GM19463 (cell line): ENCODE data around the gene STRIP2.
"Not testable (repeated sequence)": the region's sequence is repeated elsewhere in the genome, so short reads cannot be mapped to it uniquely, and the experiment has no call there.

Experiments used
- ATAC-seq: cut with Tn5 transposase; IDR thresholded peaks from one replicate; pipeline ENCODE4 v1.9.1; 2021; ENCODE audit warnings: mild to moderate bottlenecking, moderate library complexity; ENCODE audit not compliant: unreplicated experiment

STRIP2 gene

DNA sequence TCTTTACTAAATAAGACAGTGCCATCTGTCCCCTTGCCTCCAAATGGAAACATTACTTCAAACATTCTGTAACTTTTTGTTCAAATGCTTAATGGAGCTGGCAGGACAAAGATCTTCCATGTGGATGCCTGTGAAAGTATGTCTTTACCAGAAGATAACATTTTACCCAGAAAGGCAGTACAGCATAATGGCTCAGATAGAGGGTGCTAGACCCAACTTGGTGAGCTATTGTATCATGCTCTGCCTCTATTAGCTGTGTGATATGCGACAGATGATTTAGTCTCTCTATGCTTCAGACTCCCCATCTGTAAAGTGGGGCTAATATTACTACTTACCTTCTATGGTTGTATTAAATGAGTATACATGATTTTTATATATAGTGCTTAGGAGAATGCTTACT lies 59.3 kb downstream of the STRIP2 start:
- no peak for ATAC-seq

DNA sequence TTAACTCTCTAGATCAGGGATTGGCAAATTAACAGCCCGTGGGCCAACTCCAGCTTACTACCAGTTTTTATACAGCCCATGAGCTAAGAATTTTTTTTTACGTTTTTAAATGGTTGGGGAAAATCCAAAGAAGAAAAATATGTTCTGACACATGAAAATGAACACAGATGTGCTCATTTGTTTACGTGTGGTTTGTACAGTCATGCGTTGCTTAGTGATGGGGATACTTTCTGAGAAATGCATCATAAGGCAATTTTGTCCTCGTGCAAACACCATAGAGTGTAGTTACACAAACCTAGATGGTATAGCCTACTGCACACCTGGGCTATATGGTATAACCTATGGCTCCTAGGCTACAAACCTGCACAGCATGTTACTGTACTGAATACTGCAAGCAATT lies 59.8 kb downstream of the STRIP2 start:
- peak; percentile 84 for ATAC-seq

DNA sequence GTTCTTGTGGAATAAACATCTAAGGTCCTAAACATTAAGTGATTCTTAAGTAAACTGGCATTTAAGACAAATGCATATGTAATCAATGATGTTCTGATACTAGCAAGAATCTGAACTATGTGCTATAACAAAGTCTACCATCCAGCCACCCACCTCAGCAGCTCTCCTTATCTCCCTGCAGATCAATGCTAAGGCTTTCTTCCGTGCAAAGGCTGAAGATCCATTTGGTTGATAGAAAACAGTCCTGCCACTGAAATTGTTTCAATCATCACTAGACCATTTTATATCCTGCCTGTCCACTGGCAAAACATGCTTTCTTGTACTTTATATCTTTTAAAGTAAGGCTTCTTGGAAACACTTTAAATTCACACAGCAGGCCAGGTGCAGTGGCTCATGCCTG lies 61.8 kb downstream of the STRIP2 start:
- ATAC-seq = no peak

DNA sequence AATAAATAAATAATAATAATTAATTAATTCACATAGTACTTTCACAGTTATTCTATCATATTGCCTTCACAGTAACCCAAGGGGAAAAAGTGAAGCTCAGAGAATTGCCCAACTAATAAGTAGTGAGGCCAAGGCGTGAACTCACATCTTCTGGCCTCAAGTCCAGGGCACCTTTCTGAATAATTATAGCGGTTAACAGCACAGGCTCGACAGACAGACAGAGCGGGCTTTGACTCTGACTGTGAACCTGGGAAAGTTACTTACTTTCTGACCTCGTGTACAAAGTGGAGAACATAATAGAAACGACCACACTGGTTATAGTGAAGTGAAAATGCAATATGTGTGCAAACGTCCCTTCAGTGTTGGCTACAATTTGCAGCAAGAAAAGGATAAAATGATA lies 62.4 kb downstream of the STRIP2 start:
- ATAC-seq = no peak

DNA sequence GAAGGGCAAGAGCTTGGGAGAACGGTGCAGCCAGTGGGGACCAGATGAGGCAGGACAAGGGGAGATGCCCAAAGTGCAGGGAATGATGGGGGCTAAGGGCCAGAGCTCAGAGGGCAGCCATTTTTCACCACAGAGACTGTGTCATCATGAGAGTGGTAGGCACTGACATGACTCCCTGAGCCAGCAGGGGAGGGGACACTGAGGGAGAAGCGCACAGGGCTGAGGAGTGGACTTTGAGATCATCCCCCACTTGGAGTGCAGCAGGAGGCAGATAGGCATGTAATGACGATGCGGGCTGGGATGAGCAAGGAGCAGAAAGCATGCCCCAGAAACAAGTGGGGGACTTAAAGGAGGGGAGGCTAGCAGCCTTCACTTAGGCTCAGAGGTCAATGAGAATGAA lies 62.9 kb downstream of the STRIP2 start:
- no peak for ATAC-seq

DNA sequence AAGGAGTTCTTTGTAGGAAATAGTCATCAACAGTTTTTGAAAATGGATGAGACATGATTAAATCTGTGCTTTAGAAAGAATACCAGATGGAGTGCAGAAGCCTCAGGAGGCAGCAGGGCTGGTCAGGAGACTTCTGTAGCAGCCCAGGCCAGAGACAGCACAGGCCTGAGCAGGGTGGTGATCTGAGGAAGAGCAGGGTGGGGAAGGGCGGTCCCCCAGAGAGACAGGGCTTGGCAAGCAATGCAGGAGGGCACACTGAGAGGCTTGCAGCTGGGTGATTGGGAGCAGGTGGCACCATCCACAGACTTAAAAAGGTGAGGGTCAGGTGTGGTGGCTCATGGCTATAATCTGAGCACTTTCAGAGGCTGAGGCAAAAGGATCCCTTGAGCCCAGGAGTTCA lies 63.8 kb downstream of the STRIP2 start:
- no peak for ATAC-seq

DNA sequence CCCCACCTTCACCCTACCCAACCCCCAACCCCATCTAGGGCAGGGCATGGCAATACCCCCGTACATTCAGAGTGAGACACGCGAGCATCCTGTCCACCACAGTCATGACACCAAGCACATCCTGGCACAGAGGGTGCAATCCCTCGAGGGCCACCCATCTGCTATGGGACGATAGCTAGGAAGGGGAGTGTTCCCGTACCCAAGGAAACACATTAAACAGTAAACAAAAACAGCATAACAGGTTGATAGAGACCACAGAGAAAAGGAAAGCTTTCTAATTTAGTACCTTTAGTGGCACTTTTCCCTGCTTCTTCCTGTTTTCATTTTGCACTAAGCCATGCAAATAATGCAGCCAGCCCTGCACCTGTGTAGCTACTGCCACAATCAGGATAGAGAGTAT lies 65.8 kb downstream of the STRIP2 start:
- ATAC-seq = no peak

DNA sequence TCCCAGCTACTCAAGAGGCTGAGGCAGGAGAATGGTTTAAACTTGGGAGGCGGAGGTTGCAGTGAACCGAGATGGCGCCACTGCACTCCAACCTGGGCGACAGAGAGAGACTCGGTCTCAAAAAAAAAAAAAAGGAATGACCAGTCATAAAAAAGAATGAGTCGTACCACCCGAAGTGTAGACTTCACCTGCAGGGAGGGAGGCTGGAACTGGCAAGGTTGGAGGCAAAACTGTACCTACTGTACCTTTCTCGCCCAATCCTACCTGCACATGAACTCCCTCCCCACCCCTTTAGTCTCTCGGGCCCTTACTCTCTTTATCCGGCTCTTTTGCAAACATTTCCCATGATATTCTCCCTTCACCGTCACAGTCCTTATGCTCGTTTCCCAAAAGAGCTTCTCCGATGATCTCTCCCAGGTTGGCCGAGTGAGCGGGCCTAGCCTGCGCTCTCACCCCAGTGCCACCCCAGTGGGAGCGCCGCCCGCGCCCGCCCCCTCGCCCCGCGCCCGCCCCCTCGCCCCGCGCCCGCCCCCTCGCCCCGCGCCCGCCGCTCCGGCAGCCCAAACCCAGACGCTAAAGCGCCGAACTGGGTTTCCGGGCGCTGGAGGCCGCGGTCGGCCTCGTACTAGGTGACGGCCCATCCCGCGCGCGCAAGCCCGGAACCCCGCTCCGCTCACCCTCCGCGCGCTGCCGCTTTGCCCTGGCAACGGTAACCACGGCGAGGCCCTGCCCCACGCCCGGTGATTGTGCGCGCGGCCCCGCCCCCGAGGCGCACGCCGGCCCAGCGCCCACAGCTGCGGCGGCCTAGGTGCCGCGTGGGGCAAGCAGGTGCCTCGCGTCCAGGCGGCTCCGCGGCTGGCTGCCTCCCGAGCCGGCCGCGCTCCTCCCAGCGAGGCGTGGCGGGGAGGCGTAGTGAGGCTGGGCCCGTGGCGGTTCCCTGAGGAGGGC lies 67.8 kb downstream of the STRIP2 start, which contains the start of gene SMKR1:
SMKR1 (plus strand) TSS at position 772 of the 948 bp plus-strand sequence. CDS start 294 bp downstream, outside the sequence.
- peak; percentile 83 for ATAC-seq

DNA sequence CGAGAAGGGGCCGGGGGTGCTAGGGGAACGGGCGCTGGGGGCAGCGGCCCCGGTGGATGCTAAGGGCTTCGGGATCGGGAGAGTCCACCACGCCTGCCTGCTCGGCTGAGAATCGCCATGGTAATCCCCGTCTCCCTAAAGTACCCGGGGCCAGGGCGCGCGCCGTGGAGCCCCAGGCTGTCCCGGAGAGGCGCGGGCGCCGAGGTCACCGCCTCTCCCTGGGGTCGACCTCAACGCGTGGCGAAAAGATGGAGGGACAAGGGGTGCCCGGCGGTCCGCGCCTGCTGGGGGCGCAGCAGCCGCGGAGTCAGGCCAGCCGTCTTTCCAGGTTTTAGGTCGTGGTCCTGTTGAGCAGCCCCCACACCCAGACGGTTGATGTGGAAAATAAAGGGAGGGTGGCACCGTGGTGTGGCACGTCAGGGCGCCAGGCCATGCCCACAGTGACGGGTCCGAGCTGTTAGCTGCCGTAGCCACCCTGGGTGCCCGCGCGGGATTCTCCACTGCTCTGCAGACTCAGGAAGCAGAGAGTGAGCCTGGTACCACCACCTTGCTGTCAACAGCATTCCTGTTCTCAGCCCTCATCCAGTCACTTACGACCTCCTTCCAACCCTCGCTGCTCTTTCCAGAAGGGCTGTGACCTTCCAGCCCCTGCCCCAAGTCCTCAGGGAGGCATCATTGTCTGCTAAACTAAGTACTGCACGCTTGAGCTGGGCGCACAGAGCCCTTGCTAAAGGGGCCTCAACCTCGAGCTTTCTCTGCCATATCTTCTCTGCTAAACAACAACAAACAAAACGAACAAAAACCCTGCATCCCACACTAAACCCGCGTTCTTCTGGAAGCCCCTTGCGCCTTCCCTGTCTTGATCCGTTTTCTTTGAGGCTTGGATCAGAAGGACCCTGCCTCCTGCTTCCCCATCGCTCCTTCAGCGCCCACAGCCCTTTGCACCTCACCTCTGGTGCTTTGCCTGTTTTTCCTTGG lies 68.8 kb downstream of the STRIP2 start:
- ATAC-seq = peak; percentile 22

DNA sequence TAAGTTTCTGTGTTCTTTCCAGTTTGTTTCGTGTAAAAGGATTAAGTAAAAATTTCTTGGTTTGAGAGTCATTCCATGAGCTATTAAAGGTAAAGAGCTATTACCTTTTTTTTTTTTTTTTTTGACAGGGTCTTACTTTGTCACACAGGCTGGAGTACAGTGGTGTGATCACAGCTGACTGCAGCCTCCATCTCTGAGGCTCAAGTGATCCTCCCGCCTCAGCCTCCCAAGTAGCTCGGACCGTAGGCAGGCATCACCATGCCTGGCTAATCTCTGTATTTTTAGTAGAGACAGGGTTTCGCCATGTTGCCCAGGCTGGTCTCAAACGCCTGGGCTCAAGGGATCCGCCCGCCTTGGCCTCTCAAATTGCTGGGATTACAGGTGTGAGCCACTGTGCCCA lies 69.5 kb downstream of the STRIP2 start:
- no peak for ATAC-seq

DNA sequence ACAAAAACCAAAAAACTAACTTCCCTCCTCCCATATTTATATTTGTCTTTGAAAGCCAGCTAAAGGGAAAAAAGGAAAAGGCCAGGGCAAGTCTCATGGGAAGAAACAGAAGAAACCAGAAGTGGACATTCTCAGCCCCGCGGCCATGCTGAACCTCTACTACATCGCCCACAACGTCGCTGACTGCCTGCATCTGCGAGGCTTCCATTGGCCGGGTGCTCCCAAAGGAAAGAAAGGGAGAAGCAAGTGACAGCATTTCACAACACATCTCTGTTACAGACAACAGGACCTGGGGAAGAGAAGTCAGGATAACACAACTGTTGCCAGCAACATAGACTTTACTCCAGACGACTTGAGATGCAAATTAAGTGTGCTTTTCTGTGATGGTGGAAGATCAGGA lies 78.0 kb downstream of the STRIP2 start:
- no peak for ATAC-seq

DNA sequence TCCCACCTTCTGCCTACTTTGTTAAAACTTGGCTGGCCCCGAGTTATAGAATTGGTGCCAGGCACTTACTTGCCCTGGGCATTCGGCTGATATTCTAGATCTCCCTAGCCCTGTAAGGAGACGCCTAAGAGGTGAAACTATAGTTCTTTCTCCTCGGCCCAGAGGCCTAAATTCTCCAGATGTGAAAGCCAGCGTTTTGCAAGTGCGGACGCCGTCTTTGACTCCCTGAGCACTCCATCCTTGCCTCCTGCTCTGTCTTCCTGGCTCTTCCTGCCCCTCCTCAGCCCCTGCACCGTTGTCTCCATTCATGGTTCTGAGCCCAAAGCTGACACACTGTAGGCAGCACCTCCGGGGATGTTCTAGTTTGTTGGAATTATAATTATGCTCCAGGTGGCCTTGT lies 79.3 kb downstream of the STRIP2 start:
- no peak for ATAC-seq

DNA sequence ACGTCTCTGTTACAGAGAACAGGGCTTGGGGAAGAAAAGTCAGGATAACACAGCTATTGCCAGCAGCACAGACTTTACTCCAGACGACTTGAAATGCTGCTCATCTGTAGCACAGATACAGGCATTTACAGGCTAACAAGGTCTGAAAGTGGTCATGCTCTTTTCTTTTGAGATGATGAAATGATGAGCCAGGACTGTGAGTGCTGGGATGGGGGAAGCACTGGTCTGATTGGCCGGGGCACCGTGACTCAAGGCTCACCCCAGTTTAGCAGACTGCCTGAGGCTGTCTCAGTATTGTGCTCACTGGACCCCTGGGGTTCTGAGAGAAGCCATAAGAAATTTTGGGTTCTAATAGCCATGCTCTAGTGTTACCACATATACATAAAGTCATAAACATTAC lies 80.5 kb downstream of the STRIP2 start:
- ATAC-seq = no peak

DNA sequence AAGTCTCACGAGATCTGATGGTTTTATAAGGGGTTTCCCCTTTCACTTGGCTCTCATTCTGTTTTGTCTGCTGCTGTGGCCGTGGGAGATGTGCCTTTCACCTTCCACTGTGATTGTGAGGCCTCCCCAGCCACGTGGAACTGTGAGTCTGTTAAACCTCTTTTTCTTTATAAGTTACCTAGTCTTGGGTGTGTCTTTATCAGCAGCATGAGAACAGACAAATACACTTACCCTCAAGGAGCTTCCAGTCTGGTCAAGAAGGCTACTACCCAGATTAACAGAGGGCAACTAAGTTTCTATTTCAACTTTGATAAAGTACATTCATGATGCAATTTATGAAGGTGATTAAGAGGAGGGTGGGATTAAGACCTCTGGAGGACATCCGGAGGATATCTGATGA lies 81.1 kb downstream of the STRIP2 start:
- no peak for ATAC-seq

DNA sequence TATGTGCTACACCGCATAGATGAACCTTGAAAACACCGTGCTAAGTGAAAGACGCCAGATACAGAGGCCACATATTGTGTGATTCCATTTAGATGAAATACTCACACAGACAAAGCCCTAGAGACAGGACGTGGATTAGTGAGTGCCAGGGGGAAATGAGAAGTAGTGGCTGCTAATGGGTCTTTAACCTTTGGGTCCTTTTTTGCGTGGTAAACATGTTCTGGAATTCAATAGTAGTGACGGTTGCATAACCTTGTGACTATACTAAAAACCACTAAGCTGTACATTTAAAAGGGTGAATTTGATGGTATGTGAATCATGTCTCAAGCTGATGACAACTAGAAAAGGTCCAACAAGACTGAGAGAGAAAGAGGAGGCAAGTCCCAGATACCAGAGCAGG lies 83.7 kb downstream of the STRIP2 start:
- no peak for ATAC-seq

DNA sequence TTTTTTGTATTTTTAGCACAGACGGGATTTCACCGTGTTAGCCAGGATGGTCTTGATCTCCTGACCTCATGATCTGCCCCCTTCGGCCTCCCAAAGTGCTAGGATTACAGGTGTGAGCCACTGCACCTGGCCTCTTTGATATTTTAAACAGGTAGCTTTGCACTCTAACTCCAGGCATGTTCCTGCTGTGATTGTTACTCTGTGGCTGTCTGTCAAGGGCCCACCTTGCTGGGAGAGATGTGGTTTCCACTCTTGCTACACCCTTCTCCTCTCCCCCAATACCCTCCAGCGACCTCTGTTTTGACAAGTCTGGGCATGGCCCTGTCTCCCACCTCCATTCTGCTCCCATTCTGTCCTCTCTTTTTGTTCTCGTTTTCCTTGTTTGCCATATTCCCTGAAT lies 85.2 kb downstream of the STRIP2 start:
- no peak for ATAC-seq

DNA sequence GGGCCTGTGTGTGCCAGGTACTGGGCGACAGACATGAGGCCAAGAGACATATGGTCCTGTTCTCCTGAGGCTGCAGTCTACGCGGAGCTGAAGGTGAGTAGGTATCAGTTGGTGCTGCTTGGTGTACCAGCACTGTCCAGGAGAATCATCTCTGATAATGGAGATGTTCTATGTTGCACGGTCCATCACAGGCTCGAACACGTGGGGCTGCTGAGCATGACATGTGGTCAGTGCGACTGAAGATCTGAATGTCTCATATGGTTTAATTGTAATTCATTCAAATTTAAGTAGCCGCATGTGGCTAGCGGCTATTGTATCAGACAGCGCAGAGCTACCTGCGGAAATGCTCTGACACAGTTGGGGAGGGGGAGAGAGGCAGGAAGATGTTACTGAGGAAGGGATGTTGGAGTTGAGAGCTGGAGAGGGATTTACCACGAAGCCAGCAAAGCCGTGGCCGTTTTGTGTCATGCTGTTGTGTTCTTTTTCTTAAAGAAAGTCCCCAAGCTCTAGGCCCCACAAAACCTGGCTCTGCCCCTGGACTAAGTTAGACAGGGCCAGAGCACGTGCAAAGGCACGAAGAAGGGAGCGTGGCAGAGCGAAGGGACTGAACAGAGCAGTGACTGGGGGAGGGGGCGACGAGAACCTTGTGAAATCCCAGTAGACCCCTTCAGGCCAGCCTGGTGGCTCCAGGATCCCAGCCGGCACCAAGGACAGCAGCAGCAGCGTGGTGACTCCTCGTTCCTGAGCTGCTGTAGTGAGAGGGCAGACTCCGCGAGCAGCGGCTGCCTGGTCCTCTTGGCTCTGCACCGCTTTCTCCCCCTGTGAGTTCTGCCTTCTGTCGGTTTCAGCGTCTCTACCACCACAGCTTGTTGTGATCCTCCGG lies 88.1 kb downstream of the STRIP2 start:
- ATAC-seq = no peak

DNA sequence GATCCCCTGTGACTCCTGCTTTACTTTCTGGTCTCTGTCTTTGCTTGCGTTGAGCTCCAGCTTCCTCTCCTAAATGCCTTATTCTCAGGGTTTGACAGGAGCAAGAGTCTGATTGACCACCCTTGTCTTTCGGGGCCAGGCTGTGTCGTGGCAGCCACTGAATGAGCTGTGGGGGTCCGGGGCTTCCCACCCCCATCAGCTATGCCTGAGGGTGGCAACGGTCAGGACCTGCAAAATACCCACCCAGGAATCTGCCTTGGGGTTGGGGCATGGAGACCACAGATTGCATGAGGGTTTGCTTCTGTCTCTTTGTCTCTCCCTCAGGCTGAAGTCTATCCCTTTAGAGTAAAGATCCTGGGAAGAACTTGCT lies 88.7 kb downstream of the STRIP2 start:
- no peak for ATAC-seq

DNA sequence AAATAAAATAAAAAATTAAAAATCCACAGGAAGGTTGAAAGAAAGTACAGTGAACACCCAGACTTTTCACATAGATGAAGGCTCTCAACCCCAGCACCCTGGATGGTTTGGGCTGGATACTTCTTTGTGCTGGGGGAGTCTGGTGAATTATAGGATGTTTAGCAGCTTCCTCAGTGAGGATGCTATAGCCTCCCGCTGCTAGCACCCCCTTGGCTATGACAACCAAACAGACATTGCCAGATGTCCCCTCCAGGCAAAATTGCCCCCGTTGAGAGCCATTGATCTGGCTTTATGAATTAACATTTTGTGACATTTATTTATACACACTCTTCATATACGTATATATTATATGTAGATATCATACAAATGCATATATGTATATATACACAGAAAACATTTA lies 89.7 kb downstream of the STRIP2 start:
- no peak for ATAC-seq

DNA sequence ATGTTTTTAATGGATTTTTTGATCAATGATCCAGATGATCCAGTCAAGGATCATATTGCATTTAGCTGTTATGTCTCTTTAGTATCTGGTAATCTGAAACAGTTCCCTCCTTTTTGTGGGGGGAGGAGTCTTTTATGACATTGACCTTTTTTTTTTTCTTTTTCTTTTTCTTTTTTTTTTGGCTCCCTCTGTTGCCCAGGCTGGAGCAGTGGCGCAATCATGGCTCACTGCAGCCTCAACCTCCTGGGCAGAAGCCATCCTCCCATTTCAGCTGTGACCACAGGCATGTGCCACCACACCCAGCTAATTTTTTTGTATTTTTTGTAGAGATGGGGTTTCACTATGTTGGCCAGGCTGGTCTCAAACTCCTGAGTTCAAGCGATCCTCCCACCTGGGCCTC lies 90.2 kb downstream of the STRIP2 start:
- not testable (repeated sequence) for ATAC-seq
